SK-N-SH (cell line): Measurements from ENCODE around the gene CDH7. TPM values are rescaled to one million over a fixed set of nuclear protein-coding genes. Genes with fewer than 3 reads are reported as not detected.

Experiments used
- CTCF ChIA-PET: fragments of 300-600, 350-600 bp; formaldehyde crosslinking; extraction: SDS; loops from one replicate; lab custom pipeline; 2021; lab: Yijun Ruan, JAX
- POLR2A ChIA-PET: fragments of 350-600 bp; sonication (Branson Sonifier 250); formaldehyde crosslinking; extraction: SDS; loops from one replicate; lab custom pipeline; 2020; ENCODE audit warnings: antibody characterized with exemption, inconsistent platforms; lab: Yijun Ruan, JAX
- DNase-seq: peaks from one replicate; pipeline ENCODE4 v3.0.0; 2012
- H2AFZ ChIP-seq: fragments of 200-600 bp; sonication (generic); 2 replicates; pipeline ENCODE4 v1.8.1; 2016; ENCODE audit warnings: antibody characterized with exemption, mild to moderate bottlenecking, low read depth
- H3F3A ChIP-seq: fragments of 200-600 bp; sonication (generic); replicated peaks from 2 replicates; pipeline ENCODE3; 2016; ENCODE audit warnings: antibody characterized with exemption, mild to moderate bottlenecking; ENCODE audit not compliant: insufficient read depth
- H3K27ac ChIP-seq, 2 experiments: fragments of 200-500 bp in 1 of 2; fragments of 200-600 bp in 1 of 2; sonication (Bioruptor generic) in 1 of 2; sonication (generic), shearing (Covaris generic) in 1 of 2; 2 replicates each; pipeline versions ENCODE4 v1.5.1 to v1.6.1; 2014 to 2016; ENCODE audit warnings: low read depth in 2 of 2, inconsistent platforms in 1 of 2, low read length in 1 of 2, mild to moderate bottlenecking in 1 of 2, mixed read lengths in 1 of 2
- H3K27me3 ChIP-seq: fragments of 200-600 bp; sonication (generic), shearing (Covaris generic); 2 replicates; pipeline ENCODE4 v1.6.1; 2016; ENCODE audit warnings: mixed run types; ENCODE audit not compliant: insufficient read depth
- H3K36me3 ChIP-seq, 2 experiments: fragments of 200-500 bp in 1 of 2; fragments of 200-600 bp in 1 of 2; sonication (Bioruptor generic) in 1 of 2; sonication (generic) in 1 of 2; replicated peaks in 1 of 2; 2 replicates each; pipeline versions ENCODE3 to v1.5.1; 2014 to 2016; ENCODE audit warnings: low read length in 1 of 2, mild to moderate bottlenecking in 1 of 2; ENCODE audit not compliant: insufficient read depth in 2 of 2, control insufficient read depth in 1 of 2
- H3K4me1 ChIP-seq, 2 experiments: fragments of 200-500 bp in 1 of 2; fragments of 200-600 bp in 1 of 2; sonication (Bioruptor generic) in 1 of 2; sonication (generic), shearing (Covaris generic) in 1 of 2; 2 replicates each; pipeline versions ENCODE4 v1.5.1 to v1.6.1; 2014 to 2016; ENCODE audit warnings: low read depth in 1 of 2, low read length in 1 of 2, mixed run types in 1 of 2; ENCODE audit not compliant: insufficient read depth in 2 of 2, control insufficient read depth in 1 of 2
- H3K4me2 ChIP-seq: fragments of 200-600 bp; sonication (generic), shearing (Covaris generic); 2 replicates; pipeline ENCODE4 v1.6.1; 2017; ENCODE audit warnings: mixed run types
- H3K4me3 ChIP-seq, 2 experiments: fragments of 200-500 bp in 1 of 2; fragments of 200-600 bp in 1 of 2; sonication (Bioruptor generic) in 1 of 2; sonication (generic), shearing (Covaris generic) in 1 of 2; 2 replicates each; pipeline versions ENCODE4 v1.5.1 to v1.8.1; 2014 to 2016; ENCODE audit warnings: low read depth in 2 of 2, inconsistent platforms in 1 of 2, low read length in 1 of 2, mild to moderate bottlenecking in 1 of 2, mixed read lengths in 1 of 2, moderate library complexity in 1 of 2
- H3K79me2 ChIP-seq: fragments of 200-600 bp; sonication (generic); 2 replicates; pipeline ENCODE4 v1.8.1; 2017; ENCODE audit warnings: mild to moderate bottlenecking; ENCODE audit not compliant: insufficient read depth
- H3K9ac ChIP-seq: fragments of 200-600 bp; sonication (generic); 2 replicates; pipeline ENCODE4 v1.6.1; 2017; ENCODE audit warnings: mixed run types
- H3K9me2 ChIP-seq: fragments of 200-600 bp; sonication (generic); 2 replicates; pipeline ENCODE4 v1.6.1; 2017; ENCODE audit warnings: mixed run types
- H3K9me3 ChIP-seq: fragments of 200-600 bp; sonication (generic); 2 replicates; pipeline ENCODE4 v1.6.1; 2017; ENCODE audit warnings: mixed run types, mild to moderate bottlenecking, moderate library complexity
- H4K20me1 ChIP-seq: fragments of 200-600 bp; sonication (generic); 2 replicates; pipeline ENCODE4 v1.6.1; 2017; ENCODE audit warnings: mild to moderate bottlenecking, mixed run types; ENCODE audit not compliant: insufficient read depth
- CTCF ChIP-seq: fragments of 200-600 bp; sonication (generic); IDR thresholded peaks from 2 replicates; pipeline ENCODE4 v1.6.1; 2017; ENCODE audit warnings: antibody characterized with exemption, mild to moderate bottlenecking, moderate library complexity
- RAD21 ChIP-seq: IDR thresholded peaks from 2 replicates; pipeline ENCODE4 v1.6.1; 2012; ENCODE audit warnings: mild to moderate bottlenecking, low read length
- REST ChIP-seq: IDR thresholded peaks from 2 replicates; pipeline ENCODE4 v1.6.1; 2012; ENCODE audit warnings: mild to moderate bottlenecking, low read depth, low read length, moderate library complexity
- RFX5 ChIP-seq: IDR thresholded peaks from 2 replicates; pipeline ENCODE4 v1.6.1; 2012; ENCODE audit warnings: mild to moderate bottlenecking, improper control_type of control experiment, low read length
- SMC3 ChIP-seq: IDR thresholded peaks from 2 replicates; pipeline ENCODE4 v1.6.1; 2012; ENCODE audit warnings: low read depth, low read length, improper control_type of control experiment
- TEAD4 ChIP-seq: IDR thresholded peaks from 2 replicates; pipeline ENCODE4 v1.4.0; 2012; ENCODE audit warnings: mild to moderate bottlenecking, borderline replicate concordance; ENCODE audit not compliant: insufficient read depth
- ZBTB33 ChIP-seq: IDR thresholded peaks from 2 replicates; pipeline ENCODE4 v1.4.0; 2012; ENCODE audit warnings: low read depth, borderline replicate concordance
- WGBS: methylation state at CpG from one replicate; pipeline ENCODE4 v1.1.6; 2017; ENCODE audit warnings: low lambda C conversion rate; 5-methylcytosine and 5-hydroxymethylcytosine counted together
- polyA plus RNA-seq, 3 experiments: library from polyadenylated mRNA; depleted of rRNA; stranded (reverse); fragments of >200 nt; gene quantifications; 2 replicates each; pipeline ENCODE4 v1.2.3, GENCODE V29; 2012

The CDH7 gene
- polyA plus RNA-seq, 1 of the 3 experiments (the other 2 are of a cell fraction), result not detected

- no peaks in the 10 kb centered on the region for H3K9me3 ChIP-seq
- no peaks in the 10 kb centered on the region for H4K20me1 ChIP-seq
- DNase-seq, result peak; percentile 10
- H3F3A ChIP-seq, result no peaks in the 10 kb centered on the region
- no peaks in the 10 kb centered on the region for H3K79me2 ChIP-seq
- no peak overlapping the region for H3K9ac ChIP-seq
- H3K4me3 ChIP-seq, result peak overlapping the region in 1 of 2 experiments; percentile 31; a peak in 1 of 4 replicates
- TF ChIP-seq SMC3 (peak; percentile 19; the same call in 1 of the 2 replicates), ZBTB33 (no peak), CTCF (peak; percentile 59), RFX5 (no peak), RAD21 (peak; percentile 46; the same call in 1 of the 2 replicates), REST (no peak), TEAD4 (no peak)
- TF ChIP-seq, all 33 proteins: peak for 3
- Histone ChIP-seq H3K27me3 (no peaks in the 10 kb centered on the region), H3K4me1 (peaks cover 0 to 5% of the 10 kb centered on the region in 2 experiments; a peak in 1 of 4 replicates), H3K4me2 (no peak overlapping the region), H3K27ac (no peak overlapping the region), H3K36me3 (no peaks in the 10 kb centered on the region), H2AFZ (no peak overlapping the region), H3K9me2 (no peaks in the 10 kb centered on the region)
- POLR2A ChIA-PET, result no interaction called here
- CTCF ChIA-PET, result interaction anchor here (0.6 to 1.5 kb wide), 2 partner anchors 34 to 790 kb away, joined by 3 read pairs; no protein-coding TSS in a partner anchor
- WGBS, result 47% methylated on average over 4 of the region's 4 CpGs
These were observed 188.0 kb downstream of the CDH7 start for GRCh38 chr18:65938592-65939372.
